RPMI8226 (cell line): ENCODE data around the gene HAO1.
A peak's percentile ranks its signal among the peaks of the same experiment; 100 is the strongest.
"Not testable (repeated sequence)": the region's sequence is repeated elsewhere in the genome, so short reads cannot be mapped to it uniquely, and the experiment has no call there.

Experiments used
- DNase-seq: peaks from one replicate; pipeline ENCODE4 v3.0.0-alpha.2; 2015

The HAO1 gene

DNA sequence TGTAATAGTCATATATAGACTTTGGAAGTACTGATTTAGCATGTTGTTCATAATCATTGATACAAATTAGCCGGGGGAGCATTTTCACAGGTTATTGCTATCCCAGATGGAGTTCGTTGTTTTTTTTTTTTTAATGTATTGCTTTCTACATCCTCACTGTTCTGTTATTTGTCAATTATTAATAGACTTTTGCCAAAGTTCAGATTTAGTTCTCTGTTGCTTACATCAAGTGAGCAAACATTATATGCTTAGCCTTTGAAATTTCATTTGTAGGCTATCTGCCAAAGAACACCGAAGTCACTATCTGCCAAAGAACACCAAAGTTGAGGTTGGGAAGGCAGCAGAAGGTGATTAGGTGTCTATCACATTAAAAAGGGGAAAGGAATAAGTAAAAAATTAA lies at the start of gene HAO1:
Gene HAO1 (minus strand): TSS at position 118 of the 400 bp plus-strand sequence. CDS start 36 bp downstream, at position 82.
- DNase-seq = no peak

DNA sequence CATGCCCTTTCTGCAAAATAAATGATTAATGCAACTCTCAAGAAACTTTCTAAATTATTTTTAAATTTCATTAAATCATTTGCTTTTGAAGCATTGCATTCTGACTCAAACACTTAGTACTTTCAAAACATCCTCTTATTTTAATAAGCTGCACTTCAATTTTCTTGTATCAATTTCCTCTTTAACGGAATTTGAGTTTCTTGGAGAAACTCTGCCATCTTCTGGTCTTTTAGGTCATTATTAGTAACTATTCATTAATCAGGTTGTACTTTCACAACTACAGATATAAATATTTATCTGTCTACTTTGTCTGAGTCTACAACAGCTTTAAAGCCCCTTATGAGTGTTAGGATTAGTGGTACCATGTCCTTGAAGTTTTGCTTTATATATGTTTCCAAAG lies 49.1 kb upstream of the HAO1 start:
- DNase-seq = no peak

DNA sequence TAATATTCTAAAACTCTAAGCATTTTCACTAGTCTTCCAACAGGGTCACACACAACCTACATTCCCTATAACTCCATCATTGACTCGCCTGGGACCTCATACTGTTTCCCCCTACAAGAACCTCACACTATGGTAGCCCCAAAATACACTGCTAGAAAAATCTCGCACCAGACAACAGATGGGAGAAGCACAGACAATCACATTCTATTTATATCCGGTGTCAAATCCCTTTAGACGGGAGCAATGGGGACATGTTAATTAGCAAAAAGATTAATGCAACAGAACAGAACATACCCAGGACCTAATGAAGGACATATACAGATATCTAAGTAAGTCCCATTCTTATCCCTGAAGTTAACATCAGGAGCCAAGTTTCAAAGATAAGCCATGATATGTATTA lies 45.7 kb upstream of the HAO1 start:
- no peak for DNase-seq

DNA sequence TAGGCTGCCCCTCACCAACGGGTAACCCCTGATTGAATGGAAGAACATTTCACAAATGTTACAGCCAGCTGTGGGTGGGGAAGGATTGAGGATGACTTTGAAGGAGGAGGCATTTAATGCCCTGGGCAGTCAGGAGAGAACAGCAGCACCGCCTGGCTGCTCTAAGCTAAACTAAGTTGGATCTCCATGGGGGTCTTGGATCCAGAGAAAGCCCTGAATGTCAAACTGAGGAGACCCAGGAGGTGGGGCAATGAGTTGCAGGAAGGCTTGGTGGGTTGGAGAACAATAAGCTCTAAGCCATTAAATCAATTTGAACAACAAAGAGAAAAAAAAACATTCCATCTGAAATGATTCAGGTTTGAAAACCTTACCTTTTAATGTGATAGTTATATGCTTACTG lies 43.9 kb upstream of the HAO1 start:
- DNase-seq = no peak

DNA sequence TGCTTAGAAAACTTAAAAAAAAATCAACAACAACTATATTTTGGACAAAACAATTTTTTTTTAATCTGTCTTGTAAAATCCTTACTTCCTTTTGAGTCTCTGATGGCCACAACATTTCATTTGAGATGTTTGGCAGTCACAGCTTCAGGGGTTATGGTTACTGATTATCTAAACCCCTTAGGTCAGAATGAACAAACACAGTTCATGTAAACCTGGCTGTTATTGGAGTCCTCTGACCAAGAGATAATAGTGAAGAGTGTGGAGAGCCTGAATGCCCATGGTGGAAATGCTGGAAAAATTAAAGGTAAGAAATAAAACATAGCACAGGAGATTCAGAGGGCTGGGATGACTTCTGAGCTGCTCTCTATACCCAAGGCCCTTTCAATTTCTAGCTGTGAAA lies 41.1 kb upstream of the HAO1 start:
- DNase-seq = no peak

DNA sequence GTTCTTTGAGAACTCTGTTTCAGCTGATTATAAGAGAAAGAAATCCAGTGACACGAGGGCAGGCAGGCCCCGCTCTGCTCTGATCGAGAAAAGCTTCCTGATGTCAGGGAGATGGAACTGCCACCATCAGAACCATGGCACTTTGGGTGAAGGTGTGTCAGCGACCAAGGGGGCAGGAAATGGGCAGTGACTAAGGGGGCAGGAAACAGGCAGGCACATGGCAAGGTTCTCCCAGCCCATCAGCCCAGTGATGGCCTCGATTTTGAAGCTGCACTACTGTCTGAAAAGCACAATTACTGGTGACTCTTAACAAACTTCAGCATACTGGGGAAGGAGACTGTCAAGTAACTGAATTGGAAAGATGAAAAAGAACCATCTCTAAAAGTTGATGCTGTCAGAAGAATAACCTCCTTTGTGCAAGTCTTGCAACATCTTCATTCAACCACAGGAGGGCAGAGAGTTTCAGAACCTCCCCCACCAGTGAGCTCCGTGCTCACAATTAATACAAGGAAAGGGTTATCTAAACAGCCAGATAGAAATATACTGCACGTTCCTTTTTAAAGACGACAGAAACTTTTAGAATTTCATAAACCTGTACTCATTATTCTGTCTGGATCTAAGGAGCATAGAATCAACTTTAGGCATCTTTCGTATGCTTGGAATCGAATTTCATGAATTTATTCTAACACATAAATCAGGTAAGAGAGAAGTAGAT lies 40.2 kb upstream of the HAO1 start:
- DNase-seq = no peak

DNA sequence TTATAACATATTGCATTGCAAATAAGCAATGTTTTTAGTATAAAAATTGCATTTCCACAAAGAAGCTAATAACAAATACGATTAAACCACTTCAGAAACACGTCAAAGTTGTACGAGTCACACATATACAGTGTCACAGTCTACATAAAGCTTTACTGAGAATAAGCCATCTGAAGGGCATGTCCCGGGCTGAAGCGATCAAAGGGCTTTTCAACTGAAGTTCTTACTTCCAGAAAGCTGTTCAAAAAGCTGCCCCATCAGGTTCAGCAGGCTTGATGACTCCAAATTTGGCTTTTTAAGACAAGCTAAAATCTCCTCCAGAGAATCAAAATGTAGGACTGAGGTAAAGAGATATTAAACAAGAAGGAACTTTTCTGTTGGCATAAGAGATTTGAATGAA lies 37.5 kb upstream of the HAO1 start:
- no peak for DNase-seq

DNA sequence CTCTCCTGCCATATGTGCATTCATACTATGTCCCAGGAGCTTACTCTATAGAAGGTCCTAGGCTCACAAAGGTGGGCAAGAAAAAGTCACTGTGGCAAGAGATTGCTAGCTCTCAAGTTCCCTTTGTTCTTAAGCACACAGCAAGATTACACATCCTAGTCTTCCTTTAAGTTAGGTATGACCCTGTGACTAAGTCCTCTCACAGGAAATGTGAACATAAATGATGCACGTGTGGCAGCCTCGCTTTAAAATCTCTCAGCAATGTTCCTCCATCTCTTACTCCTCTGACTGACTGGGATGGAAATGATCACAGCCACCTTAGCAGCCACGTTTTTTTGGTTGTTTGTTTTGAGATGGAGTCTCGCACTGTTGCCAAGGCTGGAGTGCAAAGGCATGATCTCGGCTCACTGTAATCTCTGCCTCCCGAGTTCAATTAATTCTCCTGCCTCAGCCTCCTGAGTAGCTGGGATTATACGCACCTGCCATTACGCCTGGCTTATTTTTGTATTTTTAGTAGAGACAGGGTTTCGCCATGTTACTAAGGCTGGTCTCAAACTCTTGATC lies 35.7 kb upstream of the HAO1 start:
- DNase-seq = no peak

DNA sequence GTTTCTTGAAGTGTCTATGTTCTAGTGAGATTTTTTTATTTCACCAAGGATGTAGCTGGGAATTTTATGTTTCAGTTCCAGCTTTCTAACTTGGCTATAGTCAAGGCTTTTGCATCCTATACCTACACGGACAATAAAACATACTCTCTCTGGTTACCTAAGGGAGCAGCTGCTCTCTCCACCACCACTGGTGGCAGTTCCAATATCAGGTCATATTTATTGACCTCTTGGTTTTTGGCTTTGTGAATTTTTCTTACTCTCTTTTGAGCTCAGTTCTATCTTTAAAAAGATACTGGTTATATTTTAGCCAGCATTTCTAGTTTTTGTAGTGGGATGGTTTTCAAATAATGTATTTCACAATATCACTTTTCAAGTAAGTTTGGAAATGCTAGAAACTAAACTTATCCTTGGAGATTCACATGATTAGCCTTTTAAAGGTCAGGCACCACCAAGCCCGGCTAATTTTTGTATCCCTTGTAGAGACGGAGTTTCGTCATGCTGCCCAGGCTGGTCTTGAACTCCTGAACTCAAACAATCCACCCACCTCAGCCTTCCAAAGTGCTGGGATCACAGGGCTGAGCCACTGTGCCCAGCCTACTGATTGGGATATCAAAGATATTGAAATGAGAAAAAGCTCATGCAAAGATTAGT lies 34.7 kb upstream of the HAO1 start:
- no peak for DNase-seq

DNA sequence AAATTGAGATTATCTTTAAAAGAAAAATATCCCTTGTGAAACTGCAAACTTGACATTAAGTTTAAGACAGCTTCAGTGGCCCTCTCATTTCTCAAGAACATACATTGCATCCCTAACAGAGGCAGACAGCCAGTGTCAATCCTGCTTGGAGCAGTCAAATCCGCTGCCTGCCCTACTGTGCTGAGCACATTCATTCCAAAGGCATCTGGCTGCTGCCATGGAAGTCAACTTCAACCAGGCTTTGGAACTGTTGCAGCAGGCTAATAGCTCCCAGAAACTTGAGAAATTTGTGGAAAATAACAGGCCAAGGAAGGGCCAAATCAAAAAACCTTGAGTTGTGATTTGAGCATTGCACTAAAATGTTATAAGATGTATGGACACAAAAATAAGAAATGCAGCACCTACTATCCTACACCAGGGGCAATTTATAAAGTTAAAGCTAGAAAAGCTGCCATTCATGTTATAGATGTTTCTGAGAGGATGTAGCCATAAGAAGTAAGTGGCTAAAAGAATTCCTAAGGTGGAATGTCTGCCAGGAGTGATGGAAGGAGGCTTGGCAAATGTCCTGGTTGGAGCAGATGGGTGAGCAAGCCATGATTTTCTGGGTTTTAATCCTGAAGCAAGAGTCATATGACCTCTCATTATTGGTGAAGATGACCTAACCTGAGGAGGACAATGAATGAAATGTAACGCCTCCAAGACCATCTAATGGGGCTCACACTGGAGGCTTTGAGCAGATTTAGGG lies 31.4 kb upstream of the HAO1 start:
- no peak for DNase-seq

DNA sequence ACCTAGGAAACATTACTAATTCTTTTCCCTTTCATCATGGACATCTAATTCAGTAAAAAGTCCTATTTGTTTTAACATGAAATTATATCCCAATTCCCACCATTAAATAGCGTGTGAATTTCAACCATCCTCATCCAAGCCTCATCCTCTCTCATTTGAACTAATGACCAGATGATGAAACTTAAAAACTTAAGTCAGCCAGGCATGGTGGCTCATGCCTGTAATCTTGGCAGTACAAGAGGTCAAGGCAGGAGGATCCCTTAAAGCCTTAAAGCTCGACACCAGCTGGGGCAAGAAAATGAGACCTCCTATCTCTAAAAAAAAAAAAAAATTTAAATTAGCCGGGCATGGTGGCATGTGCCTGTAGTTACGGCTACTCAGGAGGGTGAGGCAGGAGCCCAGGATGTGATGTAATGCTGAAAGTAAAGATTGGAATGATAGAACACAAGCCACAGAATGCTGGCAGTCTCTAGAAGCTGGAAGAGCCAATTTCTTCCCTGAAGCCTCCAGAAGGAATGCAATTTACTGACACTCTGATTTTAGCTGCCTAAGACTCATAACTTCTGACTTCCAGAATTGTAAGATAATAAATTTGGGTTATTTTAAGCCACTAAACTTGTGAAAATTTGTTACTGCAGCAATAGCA lies 27.1 kb upstream of the HAO1 start:
- DNase-seq = no peak

DNA sequence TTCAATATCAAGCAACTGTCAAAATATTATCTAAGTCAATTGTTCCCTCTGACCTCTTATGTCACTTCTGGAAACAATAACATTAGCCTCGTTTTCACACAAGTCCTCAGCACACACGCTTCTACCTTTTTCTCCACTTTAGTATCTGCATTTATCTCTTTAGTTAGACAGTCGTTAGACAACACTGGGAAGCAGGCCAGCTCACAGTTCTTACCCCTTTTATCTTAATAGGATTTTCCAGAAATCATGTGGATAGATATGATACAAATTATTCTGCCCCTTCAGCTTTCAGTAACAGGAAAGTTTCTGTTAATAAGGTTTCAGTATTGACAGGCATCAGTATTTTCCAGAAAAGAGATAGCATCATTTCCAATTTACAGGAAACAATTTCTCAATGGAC lies 25.9 kb upstream of the HAO1 start:
- no peak for DNase-seq

DNA sequence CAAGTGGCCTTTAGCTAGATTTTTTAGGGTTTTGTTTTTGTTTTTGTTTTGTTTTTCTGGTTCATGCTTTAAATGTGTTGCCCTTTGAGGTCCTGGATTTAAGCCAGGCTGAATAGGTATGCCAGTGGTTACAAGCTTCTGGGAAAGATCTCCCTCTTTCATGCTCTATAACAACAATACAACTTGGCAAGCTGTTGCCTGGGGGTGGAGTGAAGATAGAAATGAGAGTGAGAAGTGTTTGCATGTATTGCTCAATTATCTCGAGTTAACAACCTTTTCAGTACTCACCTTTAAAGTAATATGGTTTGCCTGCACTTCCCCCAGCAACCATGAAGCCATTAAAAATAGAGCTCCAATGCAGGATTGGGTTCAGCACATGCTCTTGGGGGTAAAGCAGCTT lies 19.2 kb upstream of the HAO1 start:
- no peak for DNase-seq

DNA sequence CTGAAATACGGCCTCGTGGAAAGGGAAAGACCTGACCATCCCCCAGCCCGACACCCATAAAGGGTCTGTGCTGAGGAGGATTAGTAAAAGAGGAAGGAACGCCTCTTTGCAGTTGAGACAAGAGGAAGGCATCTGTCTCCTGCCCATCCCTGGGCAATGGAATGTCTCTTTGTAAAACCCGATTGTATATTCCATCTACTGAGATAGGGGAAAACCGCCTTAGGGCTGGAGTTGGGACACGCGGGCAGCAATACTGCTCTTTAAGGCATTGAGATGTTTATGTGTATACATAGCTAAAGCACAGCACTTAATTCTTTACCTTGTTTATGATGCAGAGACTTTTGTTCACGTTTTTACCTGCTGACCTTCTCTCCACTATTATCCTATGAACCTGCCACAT lies 16.3 kb upstream of the HAO1 start:
- not testable (repeated sequence) for DNase-seq

DNA sequence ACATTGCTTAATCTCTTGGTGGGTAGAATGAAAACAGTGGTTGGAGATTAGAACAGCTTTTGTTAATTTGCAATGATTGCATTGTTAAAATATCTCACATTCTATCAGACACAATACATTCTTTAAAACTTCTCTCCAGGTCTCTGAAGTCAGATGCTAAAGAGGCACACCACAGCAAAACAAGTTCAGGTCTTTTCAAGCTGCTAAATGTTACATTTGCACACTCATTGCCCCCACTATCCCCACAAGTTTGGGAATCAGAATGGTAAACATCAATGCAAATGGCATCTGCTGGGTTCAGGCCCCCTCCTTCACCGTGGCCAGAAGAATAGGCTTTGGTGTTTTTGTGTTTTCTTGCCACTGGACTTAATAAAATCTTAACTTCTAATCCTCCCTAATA lies 10.1 kb upstream of the HAO1 start:
- DNase-seq = no peak

DNA sequence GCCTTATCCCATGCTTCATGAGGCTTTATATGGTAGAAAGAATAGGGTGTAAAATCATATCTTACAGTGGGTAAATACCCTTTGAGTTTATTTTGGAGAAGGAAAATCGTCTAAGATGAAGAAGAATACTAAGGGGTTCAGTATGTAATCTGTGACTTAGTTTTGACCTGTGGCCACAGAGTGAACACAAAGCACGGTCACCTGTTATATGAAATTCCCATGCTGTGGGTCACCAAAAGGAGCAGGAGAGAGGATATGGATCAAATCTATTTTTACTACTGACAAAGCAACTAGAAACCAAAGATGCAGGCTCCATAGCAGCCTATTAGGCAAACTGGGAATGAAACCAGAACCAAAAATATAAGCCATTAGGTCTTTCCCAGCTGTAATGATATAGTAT lies 3.6 kb upstream of the HAO1 start:
- DNase-seq = no peak

DNA sequence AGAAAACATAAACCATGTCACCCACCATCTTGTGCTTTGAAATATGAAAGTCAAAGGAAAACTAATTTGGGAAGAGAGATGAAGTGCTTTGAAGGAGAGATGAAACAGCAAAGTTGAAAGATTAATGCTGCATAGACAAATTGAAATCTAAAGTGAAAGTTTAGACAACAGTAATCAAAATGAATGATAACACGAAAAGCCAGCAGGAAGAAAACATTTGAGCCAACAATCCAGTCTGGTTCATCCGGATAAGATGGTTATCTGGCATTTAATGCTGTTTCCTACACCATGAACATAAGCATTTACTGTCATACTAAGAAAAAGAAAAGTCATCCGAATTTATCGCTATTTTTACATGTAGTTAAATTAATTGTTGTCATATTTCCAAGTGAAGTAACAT lies 595 bp downstream of the HAO1 start:
- no peak for DNase-seq

DNA sequence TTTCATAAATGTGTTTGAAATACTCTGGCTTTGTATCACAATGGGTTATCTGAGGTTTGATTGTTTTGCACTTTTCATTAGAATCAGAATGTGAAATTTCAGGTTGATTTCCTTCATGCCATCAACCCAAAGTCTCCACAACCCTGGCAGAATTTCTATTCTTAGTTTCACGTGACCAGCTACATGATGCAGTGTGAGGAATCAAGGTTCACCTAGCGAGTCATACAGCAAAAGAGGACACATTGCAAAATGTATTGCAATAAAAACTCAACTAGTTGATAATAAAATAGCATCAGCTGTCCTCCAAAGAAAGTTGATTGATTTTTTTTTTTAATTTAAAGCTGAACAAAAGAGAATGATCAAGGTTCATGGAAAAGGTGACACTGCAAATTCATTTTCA lies 2.2 kb downstream of the HAO1 start:
- no peak for DNase-seq

DNA sequence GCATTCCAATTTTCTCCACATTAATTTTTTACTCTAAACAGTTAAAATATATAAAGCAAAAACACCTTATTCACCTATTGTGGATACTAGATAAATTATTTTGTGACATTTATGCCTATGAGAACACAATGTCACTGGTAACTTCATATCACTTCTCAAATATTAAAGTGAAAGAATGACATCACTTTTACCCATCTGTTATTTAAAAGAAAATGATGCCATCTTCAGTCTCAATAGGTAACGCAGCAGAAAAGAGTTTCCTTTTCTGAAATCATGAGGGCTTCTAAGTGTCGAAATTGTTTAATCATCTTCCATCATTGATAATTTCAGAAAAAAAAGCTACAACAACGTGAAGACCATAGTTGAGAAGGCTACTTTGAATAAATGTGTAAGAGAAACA lies 2.9 kb downstream of the HAO1 start:
- no peak for DNase-seq

DNA sequence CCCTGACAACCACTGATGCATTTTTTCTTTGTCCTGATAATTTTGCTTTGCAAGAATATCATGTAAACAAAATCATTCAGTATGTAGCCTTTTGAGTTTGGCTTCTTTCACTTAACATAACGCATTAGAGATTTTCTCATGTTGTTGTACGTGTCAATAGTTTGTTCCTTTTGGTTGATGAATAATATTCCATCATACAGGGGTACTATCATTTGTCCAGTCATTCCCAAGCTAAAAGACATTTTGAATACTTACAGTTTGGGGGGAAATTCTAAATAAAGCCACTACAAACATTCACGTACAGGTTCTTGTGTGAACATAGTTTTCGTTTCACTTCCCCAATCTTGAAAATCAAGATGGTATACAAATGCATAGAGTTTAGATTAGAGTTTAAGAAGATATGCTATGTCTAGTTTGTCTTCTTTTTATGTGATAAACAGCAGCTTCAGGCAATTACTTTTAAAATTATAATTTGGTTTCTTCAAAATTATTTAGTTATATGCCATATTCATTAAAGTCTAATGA lies 5.2 kb downstream of the HAO1 start:
- DNase-seq = peak; percentile 35

DNA sequence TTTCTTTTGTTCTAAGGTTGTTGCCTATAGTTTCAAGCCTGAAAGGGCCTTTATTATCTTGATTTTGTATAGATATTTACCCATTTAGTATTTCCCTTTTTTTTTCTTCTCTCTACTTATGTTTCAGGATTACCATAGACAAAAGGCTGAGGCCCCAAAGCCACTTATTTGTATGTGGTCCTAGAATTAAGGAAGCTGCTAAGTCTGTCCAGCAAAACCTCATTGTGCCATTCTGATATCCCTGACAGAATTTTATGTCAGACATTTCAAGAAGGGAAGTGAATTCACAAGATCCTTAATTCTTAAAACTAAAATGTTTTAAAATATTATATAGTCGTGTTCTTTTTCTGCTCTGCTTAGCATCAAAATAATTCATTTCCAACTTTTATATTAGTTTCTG lies 6.9 kb downstream of the HAO1 start:
- no peak for DNase-seq

DNA sequence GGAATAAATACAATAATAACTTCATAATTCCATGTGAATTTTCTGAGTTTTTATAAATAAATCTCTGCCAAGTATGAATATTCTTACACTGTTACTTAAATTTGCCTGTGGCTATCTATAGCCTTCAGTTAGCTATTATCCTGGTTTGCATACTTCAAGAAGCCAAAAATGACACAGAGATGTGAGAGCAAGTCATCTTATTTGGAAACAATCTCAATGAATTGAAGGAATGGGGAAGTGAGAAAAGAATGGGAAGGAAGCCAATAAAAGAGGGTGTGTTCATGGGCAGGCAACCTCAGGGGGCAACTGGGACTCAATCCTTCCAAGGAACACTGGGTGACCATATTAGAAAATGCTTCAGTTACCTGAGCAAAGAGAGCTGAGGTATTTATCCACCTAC lies 9.9 kb downstream of the HAO1 start:
- DNase-seq = peak; percentile 54

DNA sequence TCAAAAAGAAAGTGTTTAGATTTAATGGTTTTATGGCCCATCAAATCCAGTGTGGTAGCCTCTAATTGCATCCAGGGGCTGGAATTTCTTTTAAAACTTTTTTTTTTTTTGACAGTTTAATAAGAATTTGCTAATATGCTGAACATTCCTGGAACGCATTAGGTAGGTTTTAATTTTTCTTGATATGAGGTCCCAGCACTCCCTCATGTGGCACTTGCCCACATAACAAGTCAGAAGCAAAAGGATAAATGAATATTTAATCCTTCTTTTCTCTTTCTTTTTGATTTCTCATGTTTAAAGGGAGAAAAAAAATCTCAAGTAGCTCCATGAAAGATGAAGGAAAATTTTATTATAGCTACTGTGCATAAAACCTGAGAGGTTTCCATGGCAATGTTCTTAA lies 13.5 kb downstream of the HAO1 start:
- peak; percentile 15 for DNase-seq
